NCI-H2171 (cell line): ENCODE data around the gene TTC3.

Source experiments
- DNase-seq: peaks from one replicate; lab custom pipeline; 2025; lab: John Stamatoyannopoulos, UW

The TTC3 gene

GRCh38 chr21:37153196-37153934, 80.3 kb downstream of the TTC3 start:
- no peak for DNase-seq

GRCh38 chr21:37153935-37154350, 80.9 kb downstream of the TTC3 start:
- no peak for DNase-seq

- DNase-seq = no peak
Measured at GRCh38 chr21:37155186-37155585, 82.1 kb downstream of the TTC3 start.

GRCh38 chr21:37157938-37158337, 84.9 kb downstream of the TTC3 start:
- DNase-seq = no peak

GRCh38 chr21:37159053-37159776, 86.2 kb downstream of the TTC3 start:
- DNase-seq = no peak

GRCh38 chr21:37159949-37160348, 86.9 kb downstream of the TTC3 start:
- DNase-seq = no peak

- no peak for DNase-seq
Measured at GRCh38 chr21:37164742-37165141, 91.7 kb downstream of the TTC3 start.

GRCh38 chr21:37165586-37165985, 92.5 kb downstream of the TTC3 start:
- no peak for DNase-seq

- no peak for DNase-seq
Measured at GRCh38 chr21:37166733-37167132, 93.7 kb downstream of the TTC3 start.

GRCh38 chr21:37168666-37169065, 95.6 kb downstream of the TTC3 start:
- no peak for DNase-seq

- no peak for DNase-seq
Measured at GRCh38 chr21:37172646-37173045, 99.6 kb downstream of the TTC3 start.

GRCh38 chr21:37176716-37177115, 103.7 kb downstream of the TTC3 start:
- no peak for DNase-seq

GRCh38 chr21:37181059-37181458, 108.0 kb downstream of the TTC3 start:
- no peak for DNase-seq

- DNase-seq = no peak
Measured at GRCh38 chr21:37182222-37182621, 109.2 kb downstream of the TTC3 start.

- DNase-seq = no peak
Measured at GRCh38 chr21:37183749-37184148, 110.7 kb downstream of the TTC3 start.

- no peak for DNase-seq
Measured at GRCh38 chr21:37184784-37185593, 111.9 kb downstream of the TTC3 start.

- no peak for DNase-seq
Measured at GRCh38 chr21:37186983-37187382, 113.9 kb downstream of the TTC3 start.

GRCh38 chr21:37188825-37189224, 115.8 kb downstream of the TTC3 start:
- DNase-seq = no peak

GRCh38 chr21:37192019-37192418, 119.0 kb downstream of the TTC3 start:
- no peak for DNase-seq

GRCh38 chr21:37193006-37193405, 120.0 kb downstream of the TTC3 start:
- no peak for DNase-seq

GRCh38 chr21:37193676-37194075, 120.6 kb downstream of the TTC3 start:
- no peak for DNase-seq

- peak; percentile 6 for DNase-seq
Measured at GRCh38 chr21:37195059-37195458, 122.0 kb downstream of the TTC3 start.

- DNase-seq = no peak
Measured at GRCh38 chr21:37195610-37196009, 122.6 kb downstream of the TTC3 start.
